ENCODE measurements around the gene APMAP.

The APMAP gene

DNA sequence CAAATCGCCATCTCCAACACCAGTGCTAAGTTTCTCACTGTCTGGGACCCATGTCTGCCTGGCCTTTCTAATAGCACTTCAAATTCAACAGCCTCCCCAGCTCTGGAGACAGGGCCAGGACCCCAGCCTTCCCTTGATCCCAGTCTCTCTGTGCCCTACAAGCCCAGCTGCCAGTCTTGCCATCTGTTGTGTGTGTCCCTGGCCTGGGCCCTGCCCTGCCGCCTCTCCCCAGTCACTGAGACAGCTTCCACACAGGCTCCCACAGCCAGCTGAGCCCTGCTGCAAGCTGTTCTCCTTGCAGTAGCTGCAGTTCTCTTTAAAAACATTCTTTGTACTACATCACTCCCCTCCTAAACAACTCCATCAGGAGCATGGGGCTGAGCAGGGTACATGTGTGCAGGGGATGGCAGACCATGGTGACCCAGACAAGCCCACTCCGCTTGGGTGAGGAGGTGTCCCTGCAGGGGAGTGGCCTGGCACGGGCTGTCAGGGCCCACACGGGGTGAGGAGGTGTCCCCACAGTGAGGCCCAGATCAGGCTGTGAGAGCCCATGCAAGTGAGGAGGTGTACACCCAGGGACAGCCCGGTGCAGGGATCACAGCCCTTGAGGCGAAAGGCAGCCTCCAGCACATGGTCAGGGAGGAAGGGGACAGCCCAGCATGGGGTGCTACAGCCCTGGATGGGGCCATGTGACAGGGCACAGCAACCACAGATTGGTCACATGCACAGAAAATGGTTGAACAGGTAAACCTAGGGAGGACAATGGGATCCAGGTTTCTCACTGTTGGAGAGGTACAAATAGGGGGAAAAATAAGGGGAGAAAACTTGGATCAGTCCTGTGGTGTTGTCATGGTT, 27.3 kb downstream of the APMAP start:
- peaks cover 8% of the 10 kb centered on the region; the same call in 1 of the 2 replicates for H3K36me3 ChIP-seq (replicated peaks; ENCODE audit: insufficient read depth, low read length)
- no peak overlapping the region for H3K27ac ChIP-seq (ENCODE audit: low read length)

DNA sequence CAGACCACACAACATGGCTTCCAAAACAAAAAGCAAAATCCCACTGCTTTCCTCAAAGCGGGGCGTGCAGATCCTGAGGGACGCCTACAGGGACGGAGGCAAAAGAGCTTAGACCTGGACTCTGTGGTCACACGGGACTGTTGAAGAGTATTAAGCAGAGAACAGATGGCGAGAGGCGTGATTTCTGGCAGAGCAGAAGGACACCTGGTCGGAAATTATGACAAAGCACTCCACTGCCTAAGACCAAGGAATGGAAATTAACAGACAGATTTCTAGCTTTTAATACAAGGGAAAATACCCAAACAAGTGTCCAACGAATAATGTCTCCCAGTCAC, 28.1 kb downstream of the APMAP start:
- no peaks in the 10 kb centered on the region for H3F3A ChIP-seq (ENCODE audit: insufficient read depth, low read length)
- H4K20me1 ChIP-seq (ENCODE audit: insufficient read depth, low read length) = no peaks in the 10 kb centered on the region
- H3K27me3 ChIP-seq (replicated peaks; ENCODE audit: insufficient read depth, low read length) = no peaks in the 10 kb centered on the region
- H3K27ac ChIP-seq (ENCODE audit: low read length) = no peak overlapping the region
- H3K79me2 ChIP-seq (ENCODE audit: low read length) = no peaks in the 10 kb centered on the region
- H3K4me1 ChIP-seq (ENCODE audit: low read length) = no peaks in the 10 kb centered on the region
- 0 out of 2 replicates have a peak, but pooled peaks cover 8% of the 10 kb centered on the region for H3K36me3 ChIP-seq (replicated peaks; ENCODE audit: insufficient read depth, low read length)
- H3K9me2 ChIP-seq (replicated peaks; ENCODE audit: insufficient read depth, low read length) = no peaks in the 10 kb centered on the region
- no peak for DNase-seq
- H3K4me2 ChIP-seq (ENCODE audit: low read depth, low read length) = no peak overlapping the region
- no peak overlapping the region for H3K4me3 ChIP-seq (ENCODE audit: low read length)
- H3K9me3 ChIP-seq (replicated peaks; ENCODE audit: insufficient read depth, low read length) = no peaks in the 10 kb centered on the region
- H3K9ac ChIP-seq (ENCODE audit: low read length) = no peak overlapping the region
- no peak overlapping the region for H2AFZ ChIP-seq (ENCODE audit: low read length)
- TF ChIP-seq EZH2 (optimal IDR thresholded peaks at IDR 0.05; ENCODE audit: low read depth, low read length) = no peak
- TF ChIP-seq, protein P1, sequence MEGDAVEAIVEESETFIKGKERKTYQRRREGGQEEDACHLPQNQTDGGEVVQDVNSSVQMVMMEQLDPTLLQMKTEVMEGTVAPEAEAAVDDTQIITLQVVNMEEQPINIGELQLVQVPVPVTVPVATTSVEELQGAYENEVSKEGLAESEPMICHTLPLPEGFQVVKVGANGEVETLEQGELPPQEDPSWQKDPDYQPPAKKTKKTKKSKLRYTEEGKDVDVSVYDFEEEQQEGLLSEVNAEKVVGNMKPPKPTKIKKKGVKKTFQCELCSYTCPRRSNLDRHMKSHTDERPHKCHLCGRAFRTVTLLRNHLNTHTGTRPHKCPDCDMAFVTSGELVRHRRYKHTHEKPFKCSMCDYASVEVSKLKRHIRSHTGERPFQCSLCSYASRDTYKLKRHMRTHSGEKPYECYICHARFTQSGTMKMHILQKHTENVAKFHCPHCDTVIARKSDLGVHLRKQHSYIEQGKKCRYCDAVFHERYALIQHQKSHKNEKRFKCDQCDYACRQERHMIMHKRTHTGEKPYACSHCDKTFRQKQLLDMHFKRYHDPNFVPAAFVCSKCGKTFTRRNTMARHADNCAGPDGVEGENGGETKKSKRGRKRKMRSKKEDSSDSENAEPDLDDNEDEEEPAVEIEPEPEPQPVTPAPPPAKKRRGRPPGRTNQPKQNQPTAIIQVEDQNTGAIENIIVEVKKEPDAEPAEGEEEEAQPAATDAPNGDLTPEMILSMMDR (IDR thresholded peaks at IDR 0.05; ENCODE audit: low read length) = no peak
- no peak for TF ChIP-seq EZH2phosphoT487 (IDR thresholded peaks at IDR 0.05; ENCODE audit: low read length)

More for the DNA sequence above, 27.3 kb downstream of the APMAP start:
- H3K4me1 ChIP-seq (ENCODE audit: low read length) = no peaks in the 10 kb centered on the region
- H3K9me3 ChIP-seq (replicated peaks; ENCODE audit: insufficient read depth, low read length) = no peaks in the 10 kb centered on the region
- H3K4me3 ChIP-seq (ENCODE audit: low read length) = no peak overlapping the region
- no peak overlapping the region for H3K9ac ChIP-seq (ENCODE audit: low read length)
- TF ChIP-seq, protein P1 (IDR thresholded peaks at IDR 0.05; ENCODE audit: low read length) = no peak
- TF ChIP-seq EZH2 (optimal IDR thresholded peaks at IDR 0.05; ENCODE audit: low read depth, low read length) (no peak), EZH2phosphoT487 (IDR thresholded peaks at IDR 0.05; ENCODE audit: low read length) (no peak)
- no peaks in the 10 kb centered on the region for H3K27me3 ChIP-seq (replicated peaks; ENCODE audit: insufficient read depth, low read length)
- no peak for DNase-seq
- H4K20me1 ChIP-seq (ENCODE audit: insufficient read depth, low read length) = no peaks in the 10 kb centered on the region
- no peak overlapping the region for H2AFZ ChIP-seq (ENCODE audit: low read length)
- no peaks in the 10 kb centered on the region for H3K79me2 ChIP-seq (ENCODE audit: low read length)
- H3F3A ChIP-seq (ENCODE audit: insufficient read depth, low read length) = no peaks in the 10 kb centered on the region
- H3K9me2 ChIP-seq (replicated peaks; ENCODE audit: insufficient read depth, low read length) = no peaks in the 10 kb centered on the region
- H3K4me2 ChIP-seq (ENCODE audit: low read depth, low read length) = no peak overlapping the region

- no peak overlapping the region for H3K4me3 ChIP-seq (ENCODE audit: low read length)
- no peaks in the 10 kb centered on the region for H3K9me3 ChIP-seq (replicated peaks; ENCODE audit: insufficient read depth, low read length)
- 0 out of 2 replicates have a peak, but pooled peaks cover 8% of the 10 kb centered on the region for H3K36me3 ChIP-seq (replicated peaks; ENCODE audit: insufficient read depth, low read length)
- no peaks in the 10 kb centered on the region for H3F3A ChIP-seq (ENCODE audit: insufficient read depth, low read length)
- H3K27me3 ChIP-seq (replicated peaks; ENCODE audit: insufficient read depth, low read length) = no peaks in the 10 kb centered on the region
- no peak for DNase-seq
- H3K4me2 ChIP-seq (ENCODE audit: low read depth, low read length) = no peak overlapping the region
- TF ChIP-seq EZH2 (optimal IDR thresholded peaks at IDR 0.05; ENCODE audit: low read depth, low read length) (no peak), EZH2phosphoT487 (IDR thresholded peaks at IDR 0.05; ENCODE audit: low read length) (no peak)
- TF ChIP-seq, protein P1 (IDR thresholded peaks at IDR 0.05; ENCODE audit: low read length) = no peak
- H4K20me1 ChIP-seq (ENCODE audit: insufficient read depth, low read length) = no peaks in the 10 kb centered on the region
- H3K9me2 ChIP-seq (replicated peaks; ENCODE audit: insufficient read depth, low read length) = no peaks in the 10 kb centered on the region
- H3K9ac ChIP-seq (ENCODE audit: low read length) = no peak overlapping the region
- no peaks in the 10 kb centered on the region for H3K4me1 ChIP-seq (ENCODE audit: low read length)
- H3K79me2 ChIP-seq (ENCODE audit: low read length) = no peaks in the 10 kb centered on the region
- no peak overlapping the region for H2AFZ ChIP-seq (ENCODE audit: low read length)
- H3K27ac ChIP-seq (ENCODE audit: low read length) = no peak overlapping the region
Measured at GRCh38 chr20:24963672-24964505, 28.7 kb downstream of the APMAP start.
